Tibial nerve (tissue), 4 donors: ENCODE data around the gene TTC27. TPM values are rescaled to one million over a fixed set of nuclear protein-coding genes. Genes with fewer than 3 reads are reported as not detected.
"Not testable (repeated sequence)": the region's sequence is repeated elsewhere in the genome, so short reads cannot be mapped to it uniquely, and the experiment has no call there.

Source experiments
- DNase-seq, 2 donors: peaks; one replicate each; pipeline ENCODE4 v3.0.0-alpha.2; 2019; ENCODE audit warnings: low spot score in 2 of 2
- H3K27ac ChIP-seq, 4 donors: fragments of 200-600 bp; sonication (generic) in 3 of 4; one replicate each; pipeline ENCODE4 v1.5.1; 2017 to 2019; ENCODE audit warnings: mild to moderate bottlenecking in 1 of 4
- H3K27me3 ChIP-seq, 2 donors: fragments of 200-600 bp; sonication (generic) in 1 of 2; one replicate each; pipeline versions ENCODE4 v1.5.1 to v1.6.0; 2017 to 2019
- H3K36me3 ChIP-seq, 3 donors: fragments of 200-600 bp; sonication (generic); one replicate each; pipeline ENCODE4 v1.5.1; 2018 to 2019
- H3K4me1 ChIP-seq, 4 donors: fragments of 200-600 bp; sonication (generic) in 3 of 4; one replicate each; pipeline ENCODE4 v1.5.1; 2017 to 2019
- H3K4me3 ChIP-seq, 4 donors: fragments of 200-600 bp; sonication (generic) in 3 of 4; one replicate each; pipeline ENCODE4 v1.5.1; 2017 to 2019; ENCODE audit warnings: mild to moderate bottlenecking in 1 of 4, moderate library complexity in 1 of 4
- H3K9me3 ChIP-seq, 4 donors: fragments of 200-600 bp; sonication (generic) in 3 of 4; one replicate each; pipeline ENCODE4 v1.5.1; 2017 to 2019
- EP300 ChIP-seq, 2 donors: sonication (generic); formaldehyde crosslinking; IDR thresholded peaks; one replicate each; pipeline ENCODE4 v1.6.1; 2017; ENCODE audit warnings: antibody characterized with exemption in 2 of 2, mild to moderate bottlenecking in 1 of 2
- POLR2A ChIP-seq, 2 donors: fragments of 450-650 bp; IDR thresholded peaks; one replicate each; pipeline ENCODE4 v1.6.1; 2017; ENCODE audit warnings: antibody characterized with exemption in 2 of 2, mild to moderate bottlenecking in 2 of 2, moderate library complexity in 2 of 2
- WGBS, 2 donors: methylation state at CpG; one replicate each; pipeline ENCODE4 v1.1.5; 2018; 5-methylcytosine and 5-hydroxymethylcytosine counted together
- small RNA-seq: library from RNA; depleted of rRNA; stranded (forward); fragments of <200 nt; gene quantifications from one replicate; pipeline ENCODE3, GENCODE V24; 2016
- total RNA-seq, 4 donors: library from RNA; depleted of rRNA; stranded (reverse); fragments of >200 nt; gene quantifications; one replicate each; pipeline ENCODE4 v1.1.0, GENCODE V29; 2016
- TF ChIP-seq, protein P1 (sequence below), 5 experiments: fragments of 200-600 bp in 3 of 5; fragments of 450-650 bp in 2 of 5; sonication (generic) in 3 of 5; IDR thresholded peaks; one replicate each; pipeline ENCODE4 v1.5.1; 2016 to 2019; ENCODE audit warnings: antibody characterized with exemption in 5 of 5, mild to moderate bottlenecking in 3 of 5, moderate library complexity in 2 of 5

TTC27 gene
- total RNA-seq, 4 donors from 2014 or later, result 22.5 to 25.8 (median 24.3) TPM

DNA sequence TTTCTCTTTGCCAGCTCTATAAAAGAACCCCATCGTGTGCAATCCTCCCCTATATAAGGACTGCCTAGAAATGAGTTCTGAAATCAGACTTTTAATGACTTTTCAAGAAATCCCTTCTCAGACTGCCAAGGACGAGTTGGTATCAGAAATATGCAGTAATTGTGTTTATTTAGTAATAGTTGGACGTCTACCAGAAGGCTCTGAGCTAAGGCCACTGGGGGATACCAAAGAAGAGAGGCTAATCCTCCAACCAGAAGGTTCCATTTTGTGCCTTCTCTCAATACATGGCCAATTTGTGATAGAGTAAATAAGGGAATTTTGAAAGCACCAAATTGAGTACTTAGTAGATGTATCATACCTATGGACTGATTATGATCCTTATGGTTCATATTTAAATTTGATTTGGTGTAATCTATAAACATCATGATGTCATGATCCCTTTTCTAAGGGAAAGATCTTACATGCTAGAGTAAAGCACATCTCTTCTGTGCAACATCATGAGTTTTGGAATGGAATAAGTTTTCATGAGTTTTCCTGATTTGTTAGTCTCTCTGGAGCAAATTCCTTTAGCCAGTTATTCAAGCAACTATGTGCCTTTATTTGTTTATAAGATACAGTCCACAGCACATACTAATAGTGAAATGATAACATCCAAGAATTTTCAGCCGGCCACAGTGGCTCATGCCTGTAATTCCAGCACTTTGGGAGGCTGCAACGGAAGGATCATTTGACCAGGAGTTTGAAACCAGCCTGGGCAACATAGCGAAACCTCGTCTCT is 236.7 kb downstream of the TTC27 start:
- TF ChIP-seq, protein P1, sequence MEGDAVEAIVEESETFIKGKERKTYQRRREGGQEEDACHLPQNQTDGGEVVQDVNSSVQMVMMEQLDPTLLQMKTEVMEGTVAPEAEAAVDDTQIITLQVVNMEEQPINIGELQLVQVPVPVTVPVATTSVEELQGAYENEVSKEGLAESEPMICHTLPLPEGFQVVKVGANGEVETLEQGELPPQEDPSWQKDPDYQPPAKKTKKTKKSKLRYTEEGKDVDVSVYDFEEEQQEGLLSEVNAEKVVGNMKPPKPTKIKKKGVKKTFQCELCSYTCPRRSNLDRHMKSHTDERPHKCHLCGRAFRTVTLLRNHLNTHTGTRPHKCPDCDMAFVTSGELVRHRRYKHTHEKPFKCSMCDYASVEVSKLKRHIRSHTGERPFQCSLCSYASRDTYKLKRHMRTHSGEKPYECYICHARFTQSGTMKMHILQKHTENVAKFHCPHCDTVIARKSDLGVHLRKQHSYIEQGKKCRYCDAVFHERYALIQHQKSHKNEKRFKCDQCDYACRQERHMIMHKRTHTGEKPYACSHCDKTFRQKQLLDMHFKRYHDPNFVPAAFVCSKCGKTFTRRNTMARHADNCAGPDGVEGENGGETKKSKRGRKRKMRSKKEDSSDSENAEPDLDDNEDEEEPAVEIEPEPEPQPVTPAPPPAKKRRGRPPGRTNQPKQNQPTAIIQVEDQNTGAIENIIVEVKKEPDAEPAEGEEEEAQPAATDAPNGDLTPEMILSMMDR (IDR thresholded peaks at IDR 0.05), result no peak
- TF ChIP-seq POLR2A (IDR thresholded peaks at IDR 0.05) (no peak), EP300 (IDR thresholded peaks at IDR 0.05) (no peak)
- no peaks in the 10 kb centered on the region for H3K36me3 ChIP-seq
- no peaks in the 10 kb centered on the region for H3K9me3 ChIP-seq
- no peaks in the 10 kb centered on the region for H3K4me1 ChIP-seq
- no peak for DNase-seq
- H3K27me3 ChIP-seq, result no peaks in the 10 kb centered on the region
- WGBS, 2 donors, result 43 to 50% methylated on average over 7 of the region's 7 CpGs
- H3K27ac ChIP-seq, result no peak overlapping the region
- H3K4me3 ChIP-seq, result no peak overlapping the region

DNA sequence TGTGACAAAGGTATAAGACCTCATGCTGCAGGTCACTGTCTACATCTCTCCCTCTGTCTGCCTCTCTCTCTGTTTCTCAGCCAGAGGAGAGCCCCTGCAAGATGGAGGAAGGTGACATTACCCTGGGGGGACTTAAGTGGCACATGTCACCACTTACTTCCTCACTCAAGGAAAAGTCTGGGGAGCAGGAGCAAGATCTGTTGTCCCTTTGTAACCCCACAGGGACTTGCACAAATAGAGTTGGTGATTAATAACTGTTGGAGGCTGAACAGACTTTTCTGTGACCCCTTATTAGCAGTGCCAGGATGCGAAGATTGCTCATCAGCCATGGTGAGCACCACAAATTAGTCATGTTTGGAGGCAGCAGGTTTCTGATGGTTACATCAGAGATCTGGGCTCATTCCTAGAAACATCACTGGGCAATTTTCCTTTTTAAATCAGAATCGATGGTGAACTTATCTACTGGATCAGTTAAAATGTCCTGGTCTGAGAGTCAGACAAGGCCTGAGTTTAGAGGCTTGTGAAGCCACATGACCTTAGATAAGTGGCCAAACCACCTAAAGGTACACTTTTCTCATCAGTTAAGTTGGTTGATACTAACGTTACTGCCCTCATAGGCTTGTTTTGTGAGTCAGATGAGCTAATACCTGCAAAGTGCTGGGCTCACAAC is 237.7 kb downstream of the TTC27 start:
- TF ChIP-seq, protein P1 (IDR thresholded peaks at IDR 0.05), result no peak
- no peak for TF ChIP-seq POLR2A (IDR thresholded peaks at IDR 0.05)
- TF ChIP-seq EP300 (IDR thresholded peaks at IDR 0.05), result no peak
- no peak overlapping the region for H3K27ac ChIP-seq
- H3K4me1 ChIP-seq, result no peaks in the 10 kb centered on the region
- no peak for DNase-seq
- no peak overlapping the region for H3K4me3 ChIP-seq
- H3K9me3 ChIP-seq, result no peaks in the 10 kb centered on the region
- WGBS, 2 donors, result 77 to 82% methylated on average over 3 of the region's 3 CpGs
- H3K36me3 ChIP-seq, result no peaks in the 10 kb centered on the region
- no peaks in the 10 kb centered on the region for H3K27me3 ChIP-seq

DNA sequence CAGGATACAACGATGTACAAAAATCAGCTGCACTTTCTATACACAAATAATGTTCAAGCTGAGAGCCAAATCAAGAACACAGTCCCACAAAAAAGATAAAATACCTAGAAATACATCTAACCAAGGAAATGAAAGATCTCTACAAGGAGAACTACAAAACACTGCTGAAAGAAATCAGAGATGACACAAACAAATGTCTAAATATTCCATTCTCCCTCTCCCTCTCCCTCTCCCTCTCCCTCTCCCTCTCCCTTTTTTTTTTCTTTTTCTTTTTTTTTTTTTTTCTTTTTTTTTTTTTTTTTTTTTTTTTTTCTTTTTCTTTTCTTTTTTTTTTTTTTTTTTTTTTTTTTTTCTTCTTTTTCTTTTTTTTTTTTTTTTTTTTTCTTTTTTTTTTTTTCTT is 238.6 kb downstream of the TTC27 start:
- H3K27me3 ChIP-seq, H3K9me3 ChIP-seq, H3K4me3 ChIP-seq, H3K36me3 ChIP-seq, H3K4me1 ChIP-seq, DNase-seq, H3K27ac ChIP-seq: not testable (repeated sequence)
- WGBS, 2 donors, result 87 to 91% methylated on average over 1 of the region's 1 CpG

Small RNA genes within 50 kb of the gene (small RNA-seq; reads per million reads assigned to genes)
- gene MIR4765, result not detected
